HepG2 (cell line): ENCODE measurements around the gene TNFRSF21. TPM values are rescaled to one million over a fixed set of nuclear protein-coding genes. Genes with fewer than 3 reads are reported as not detected.

ENCODE experiments used
- ATAC-seq: fragments of 200-7000 bp; cut with Tn5 transposase; 3 replicates; pipeline ENCODE4 v1.9.1; 2020; ENCODE audit warnings: mild to moderate bottlenecking, moderate library complexity
- BruUV-seq: library from RNA; stranded (reverse); fragments of 400-500 nt; replicated peaks from 2 replicates; lab custom pipeline; 2021; lab: Mats Ljungman, UMichigan
- CTCF ChIA-PET: fragments of 300-600 bp; formaldehyde crosslinking; extraction: SDS; loops from one replicate; lab custom pipeline; 2021; ENCODE audit warnings: low total read pairs, inconsistent platforms, low intra/inter-chr PET ratio; lab: Yijun Ruan, JAX
- POLR2A ChIA-PET: fragments of 350-600 bp; sonication (Branson Sonifier 250); formaldehyde crosslinking; loops from one replicate; lab custom pipeline; 2020; ENCODE audit warnings: antibody characterized with exemption, inconsistent platforms; lab: Yijun Ruan, JAX
- DNase-seq: peaks from one replicate; pipeline ENCODE4 v3.0.0-alpha.2; 2015; ENCODE audit warnings: low spot score
- FAIRE-seq: peaks from 3 replicates; lab custom pipeline; 2011; peaks lifted over from hg19 to GRCh38; lab: Jason Lieb, UNC
- H2AFZ ChIP-seq: one replicate; pipeline ENCODE4 v1.6.1; 2011; ENCODE audit warnings: low read length, inconsistent platforms
- H3K27ac ChIP-seq: fragments of 300-600 bp; 3 replicates; pipeline ENCODE4 v1.8.0; 2011; ENCODE audit warnings: mixed run types, mild to moderate bottlenecking, mixed read lengths, low read length, inconsistent platforms; ENCODE audit not compliant: insufficient read depth; ENCODE audit errors: extremely low read length
- H3K27me3 ChIP-seq, 2 experiments: fragments of 200-600 bp in 1 of 2; 2 replicates in 1 of 2; 3 replicates in 1 of 2; pipeline versions ENCODE4 v1.6.0 to v1.8.0; 2011; ENCODE audit warnings: low read length in 2 of 2, mild to moderate bottlenecking in 2 of 2, moderate library complexity in 2 of 2, inconsistent platforms in 1 of 2; ENCODE audit not compliant: insufficient read depth in 2 of 2, control insufficient read depth in 1 of 2
- H3K36me3 ChIP-seq, 2 experiments: fragments of 200-600 bp in 1 of 2; replicated peaks in 1 of 2; 2 replicates in 1 of 2; 3 replicates in 1 of 2; pipeline versions ENCODE4 v1.5.1 to v1.8.0; 2011; ENCODE audit warnings: low read length in 2 of 2, inconsistent platforms in 1 of 2; ENCODE audit not compliant: insufficient read depth in 2 of 2, control insufficient read depth in 1 of 2
- H3K4me1 ChIP-seq: 2 replicates; pipeline ENCODE4 v1.5.1; 2012; ENCODE audit warnings: low read length, inconsistent platforms; ENCODE audit not compliant: insufficient read depth
- H3K4me2 ChIP-seq: 2 replicates; pipeline ENCODE4 v1.6.0; 2011; ENCODE audit warnings: low read depth, low read length, inconsistent platforms
- H3K4me3 ChIP-seq, 3 experiments: fragments of 200-600 bp in 1 of 3; sonication (generic), shearing (Covaris generic) in 1 of 3; replicated peaks in 1 of 3; 2 replicates each; pipeline ENCODE4 v1.5.1; 2011 to 2016; ENCODE audit warnings: low read length in 3 of 3, inconsistent platforms in 2 of 3, low read depth in 2 of 3, mild to moderate bottlenecking in 2 of 3, control low read depth in 1 of 3, mixed read lengths in 1 of 3; ENCODE audit not compliant: insufficient read depth in 1 of 3
- H3K79me2 ChIP-seq: one replicate; pipeline ENCODE4 v1.6.1; 2011; ENCODE audit warnings: low read length, inconsistent platforms; ENCODE audit not compliant: insufficient read depth
- H3K9ac ChIP-seq: 2 replicates; pipeline ENCODE4 v1.6.0; 2011; ENCODE audit warnings: mild to moderate bottlenecking, low read depth, low read length, inconsistent platforms; ENCODE audit not compliant: insufficient read depth
- H3K9me3 ChIP-seq: 2 replicates; pipeline ENCODE4 v1.5.1; 2012; ENCODE audit warnings: mild to moderate bottlenecking, low read length
- H4K20me1 ChIP-seq: 2 replicates; pipeline ENCODE4 v1.6.0; 2011; ENCODE audit warnings: inconsistent platforms, mild to moderate bottlenecking, low read length, moderate library complexity; ENCODE audit not compliant: insufficient read depth
- CREB1 ChIP-seq, 2 experiments: fragments of 450-650 bp in 1 of 2; IDR thresholded peaks; 2 replicates each; pipeline ENCODE4 v1.6.1; 2016 to 2017; ENCODE audit warnings: control low read depth in 1 of 2, mild to moderate bottlenecking in 1 of 2, missing compliant biosample characterization in 1 of 2, missing genetic modification characterization in 1 of 2
- GLI4 ChIP-seq: sonication (generic); formaldehyde crosslinking; IDR thresholded peaks from 2 replicates; pipeline ENCODE4 v1.5.1; 2020; ENCODE audit warnings: missing genetic modification reagents, mild to moderate bottlenecking, moderate library complexity, borderline replicate concordance
- MIER2 ChIP-seq: IDR thresholded peaks from 2 replicates; pipeline ENCODE4 v1.6.1; 2016; ENCODE audit warnings: missing biosample characterization, missing genetic modification reagents
- NONO ChIP-seq, 2 experiments: fragments of 450-650 bp in 1 of 2; sonication (generic) in 1 of 2; formaldehyde crosslinking in 1 of 2; IDR thresholded peaks in 1 of 2; conservative IDR thresholded peaks in 1 of 2; 2 replicates each; pipeline versions ENCODE4 v1.6.1 to v1.8.0; 2017 to 2022; ENCODE audit warnings: mild to moderate bottlenecking in 1 of 2, missing genetic modification reagents in 1 of 2, moderate library complexity in 1 of 2
- PBX3 ChIP-seq: sonication (generic); formaldehyde crosslinking; IDR thresholded peaks from 2 replicates; pipeline ENCODE4 v1.8.1; 2023; ENCODE audit warnings: missing genetic modification reagents, inconsistent platforms, borderline replicate concordance
- SP140L ChIP-seq: sonication (generic); formaldehyde crosslinking; IDR thresholded peaks from 2 replicates; pipeline ENCODE4 v1.4.0; 2020; ENCODE audit warnings: missing genetic modification reagents, borderline replicate concordance
- STAG1 ChIP-seq: sonication (generic); formaldehyde crosslinking; IDR thresholded peaks from 2 replicates; pipeline ENCODE4 v1.4.0; 2020; ENCODE audit warnings: missing genetic modification reagents
- ZBTB21 ChIP-seq: sonication (generic); formaldehyde crosslinking; IDR thresholded peaks from 2 replicates; pipeline ENCODE4 v1.4.0; 2020; ENCODE audit warnings: missing genetic modification reagents
- ZFP36L1 ChIP-seq: sonication (generic); formaldehyde crosslinking; IDR thresholded peaks from 2 replicates; pipeline ENCODE4 v1.8.0; 2022; ENCODE audit warnings: mild to moderate bottlenecking, missing genetic modification reagents, moderate library complexity
- ZNF431 ChIP-seq: sonication (generic); formaldehyde crosslinking; IDR thresholded peaks from 2 replicates; pipeline ENCODE4 v1.9.0; 2022; ENCODE audit warnings: missing genetic modification reagents, low read depth, mild to moderate bottlenecking, borderline replicate concordance
- ZNF546 ChIP-seq: sonication (generic); formaldehyde crosslinking; conservative IDR thresholded peaks from 2 replicates; pipeline ENCODE4 v1.8.1; 2023; ENCODE audit warnings: mild to moderate bottlenecking, missing genetic modification reagents
- ZNF775 ChIP-seq: sonication (generic); formaldehyde crosslinking; IDR thresholded peaks from 2 replicates; pipeline ENCODE4 v1.4.0; 2020; ENCODE audit warnings: missing genetic modification reagents, mild to moderate bottlenecking, moderate library complexity, borderline replicate concordance
- WGBS: methylation state at CpG from one replicate; pipeline ENCODE4 v1.1.6; 2017; ENCODE audit warnings: low lambda C conversion rate; 5-methylcytosine and 5-hydroxymethylcytosine counted together
- in situ Hi-C: cut with HindIII; loops from 2 replicates; pipeline ENCODE4 v1.10.0; 2017; ENCODE audit warnings: low pct_unique_long_range_greater_than_20kb; ENCODE audit not compliant: extremely low pct_ligation_motif_present
- intact Hi-C: fragments of 100-400 bp; cut with micrococcal nuclease; formaldehyde crosslinking; loops from one replicate; pipeline ENCODE4 v1.10.0; 2022; ENCODE audit not compliant: unreplicated experiment
- polyA plus RNA-seq, 8 experiments: library from polyadenylated mRNA; depleted of rRNA in 3 of 8; stranded (reverse) in 7 of 8; unstranded in 1 of 8; fragments of >200 nt; fragmentation: Illumina TruSeq in 4 of 8; extraction: Trizol in 4 of 8; gene quantifications; 2 replicates each; pipeline versions ENCODE4 v1.2.1 to v1.2.3, GENCODE V29; 2011 to 2016; ENCODE audit warnings: low read depth in 4 of 8, missing spikeins in 1 of 8, mixed read lengths in 1 of 8; ENCODE audit not compliant: insufficient read depth in 1 of 8
- total RNA-seq, 5 experiments: library from RNA; depleted of rRNA; stranded (reverse); fragments of >200 nt; fragmentation: Illumina TruSeq; extraction: Trizol; gene quantifications; 2 replicates each; pipeline ENCODE4 v1.2.3, GENCODE V29; 2016; ENCODE audit warnings: low read depth in 1 of 5
- TF ChIP-seq, protein P1 (sequence below): sonication (generic); formaldehyde crosslinking; IDR thresholded peaks from 2 replicates; pipeline ENCODE4 v1.4.0; 2020; ENCODE audit warnings: missing genetic modification reagents
- TF ChIP-seq, protein P2 (sequence below): IDR thresholded peaks from 2 replicates; pipeline ENCODE4 v1.6.1; 2016; ENCODE audit warnings: mild to moderate bottlenecking, missing biosample characterization, missing genetic modification reagents
- TF ChIP-seq, protein P3 (sequence below): sonication (generic); formaldehyde crosslinking; IDR thresholded peaks from 2 replicates; pipeline ENCODE4 v1.5.0; 2020; ENCODE audit warnings: mild to moderate bottlenecking, missing genetic modification reagents
- TF ChIP-seq, protein P4 (sequence below): sonication (generic); formaldehyde crosslinking; IDR thresholded peaks from 2 replicates; pipeline ENCODE4 v1.8.0; 2022; ENCODE audit warnings: missing genetic modification reagents, low read depth, mild to moderate bottlenecking, borderline replicate concordance

Gene TNFRSF21
- total and polyA plus RNA-seq, 2 of the 13 experiments (the other 11 are each of a cell fraction or from before 2014, with no cell fraction given) = 24.8 to 46.3 TPM

- TF ChIP-seq, protein P1, sequence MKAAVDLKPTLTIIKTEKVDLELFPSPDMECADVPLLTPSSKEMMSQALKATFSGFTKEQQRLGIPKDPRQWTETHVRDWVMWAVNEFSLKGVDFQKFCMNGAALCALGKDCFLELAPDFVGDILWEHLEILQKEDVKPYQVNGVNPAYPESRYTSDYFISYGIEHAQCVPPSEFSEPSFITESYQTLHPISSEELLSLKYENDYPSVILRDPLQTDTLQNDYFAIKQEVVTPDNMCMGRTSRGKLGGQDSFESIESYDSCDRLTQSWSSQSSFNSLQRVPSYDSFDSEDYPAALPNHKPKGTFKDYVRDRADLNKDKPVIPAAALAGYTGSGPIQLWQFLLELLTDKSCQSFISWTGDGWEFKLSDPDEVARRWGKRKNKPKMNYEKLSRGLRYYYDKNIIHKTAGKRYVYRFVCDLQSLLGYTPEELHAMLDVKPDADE = no peak
- TF ChIP-seq GLI4 (CRISPR knock-in tag) (no peak), ZNF431 (CRISPR knock-in tag) (no peak), SP140L (CRISPR knock-in tag) (no peak), NONO (IDR thresholded peaks at IDR 0.05) (no peak), NONO (CRISPR knock-in tag; conservative IDR thresholded peaks at IDR 0.05) (no peak), ZBTB21 (CRISPR knock-in tag) (no peak)
- TF ChIP-seq, protein P2, sequence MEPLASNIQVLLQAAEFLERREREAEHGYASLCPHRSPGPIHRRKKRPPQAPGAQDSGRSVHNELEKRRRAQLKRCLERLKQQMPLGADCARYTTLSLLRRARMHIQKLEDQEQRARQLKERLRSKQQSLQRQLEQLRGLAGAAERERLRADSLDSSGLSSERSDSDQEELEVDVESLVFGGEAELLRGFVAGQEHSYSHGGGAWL = no peak
These were observed 33.9 kb upstream of the TNFRSF21 start (continued) for GRCh38 chr6:47343600-47343999.

GRCh38 chr6:47342824-47343223 is 33.1 kb upstream of the TNFRSF21 start:
- ATAC-seq = no peak; the same call in 2 of the 3 replicates
- no peak for DNase-seq
- peaks cover 0 to 2% of the 10 kb centered on the region in 2 experiments; a peak in 2 of 5 replicates for H3K27me3 ChIP-seq
- in situ Hi-C loops = no loop called here
- WGBS = 24% methylated on average over 8 of the region's 8 CpGs
- no peak for FAIRE-seq
- CTCF ChIA-PET = no interaction called here
- no TSS peak for BruUV-seq
- H3K36me3 ChIP-seq = no peaks in the 10 kb centered on the region
- H3K9ac ChIP-seq = no peak overlapping the region
- H3K9me3 ChIP-seq = no peaks in the 10 kb centered on the region
- intact Hi-C loops = no loop called here
- H3K4me2 ChIP-seq = no peak overlapping the region
- POLR2A ChIA-PET = no interaction called here
- H3K4me3 ChIP-seq = no peak overlapping the region
- H3K4me1 ChIP-seq = no peaks in the 10 kb centered on the region
- no peaks in the 10 kb centered on the region for H3K79me2 ChIP-seq
- no peak overlapping the region for H3K27ac ChIP-seq
- no peaks in the 10 kb centered on the region for H4K20me1 ChIP-seq
- no peak overlapping the region for H2AFZ ChIP-seq
- TF ChIP-seq PBX3 (CRISPR knock-in tag) (no peak), ZFP36L1 (CRISPR knock-in tag) (no peak), ZNF775 (CRISPR knock-in tag) (no peak), ZNF546 (CRISPR knock-in tag) (no peak), CREB1 (IDR thresholded peaks at IDR 0.05) (no peak), CREB1 (CRISPR knock-in tag; IDR thresholded peaks at IDR 0.05) (no peak), MIER2 (CRISPR knock-in tag) (no peak), STAG1 (CRISPR knock-in tag) (no peak)
- TF ChIP-seq, protein P3, sequence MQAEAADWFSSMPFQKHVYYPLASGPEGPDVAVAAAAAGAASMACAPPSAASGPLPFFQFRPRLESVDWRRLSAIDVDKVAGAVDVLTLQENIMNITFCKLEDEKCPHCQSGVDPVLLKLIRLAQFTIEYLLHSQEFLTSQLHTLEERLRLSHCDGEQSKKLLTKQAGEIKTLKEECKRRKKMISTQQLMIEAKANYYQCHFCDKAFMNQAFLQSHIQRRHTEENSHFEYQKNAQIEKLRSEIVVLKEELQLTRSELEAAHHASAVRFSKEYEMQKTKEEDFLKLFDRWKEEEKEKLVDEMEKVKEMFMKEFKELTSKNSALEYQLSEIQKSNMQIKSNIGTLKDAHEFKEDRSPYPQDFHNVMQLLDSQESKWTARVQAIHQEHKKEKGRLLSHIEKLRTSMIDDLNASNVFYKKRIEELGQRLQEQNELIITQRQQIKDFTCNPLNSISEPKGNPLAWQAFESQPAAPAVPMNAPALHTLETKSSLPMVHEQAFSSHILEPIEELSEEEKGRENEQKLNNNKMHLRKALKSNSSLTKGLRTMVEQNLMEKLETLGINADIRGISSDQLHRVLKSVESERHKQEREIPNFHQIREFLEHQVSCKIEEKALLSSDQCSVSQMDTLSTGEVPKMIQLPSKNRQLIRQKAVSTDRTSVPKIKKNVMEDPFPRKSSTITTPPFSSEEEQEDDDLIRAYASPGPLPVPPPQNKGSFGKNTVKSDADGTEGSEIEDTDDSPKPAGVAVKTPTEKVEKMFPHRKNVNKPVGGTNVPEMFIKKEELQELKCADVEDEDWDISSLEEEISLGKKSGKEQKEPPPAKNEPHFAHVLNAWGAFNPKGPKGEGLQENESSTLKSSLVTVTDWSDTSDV = no peak
- TF ChIP-seq, protein P4, sequence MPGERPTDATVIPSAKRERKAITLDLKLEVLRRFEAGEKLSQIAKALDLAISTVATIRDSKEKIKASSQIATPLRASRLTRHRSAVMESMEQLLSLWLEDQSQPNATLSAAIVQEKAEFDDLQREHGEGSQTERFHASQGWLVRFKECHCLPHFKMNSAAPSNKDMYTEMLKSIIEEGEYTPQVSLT (CRISPR knock-in tag) = no peak
